HCT116 (cell line): ENCODE measurements around the gene SLCO2A1. TPM values are rescaled to one million over a fixed set of nuclear protein-coding genes. Genes with fewer than 3 reads are reported as not detected.

ENCODE experiments used
- ATAC-seq: fragments of 200-7000 bp; cut with Tn5 transposase; 2 replicates; pipeline ENCODE4 v1.9.1; 2020; ENCODE audit warnings: mild to moderate bottlenecking, moderate library complexity
- BruUV-seq: library from RNA; stranded (reverse); fragments of 400-500 nt; replicated peaks from 2 replicates; lab custom pipeline; 2021; lab: Mats Ljungman, UMichigan
- CTCF ChIA-PET: fragments of 300-600 bp; sonication (Branson Sonifier 250); formaldehyde crosslinking; loops from one replicate; lab custom pipeline; 2021; ENCODE audit warnings: antibody characterized with exemption; lab: Charles Lee
- POLR2A ChIA-PET: fragments of 300-600, 350-600 bp; sonication (Branson Sonifier 250); formaldehyde crosslinking; loops from one replicate; lab custom pipeline; 2021; ENCODE audit warnings: antibody characterized with exemption; lab: Charles Lee
- RAD21 ChIA-PET, 2 experiments: fragments of 300-600 bp; sonication (Branson Sonifier 250); formaldehyde crosslinking; loops; one replicate each; lab custom pipeline; 2023; ENCODE audit warnings: low total read pairs in 2 of 2; ENCODE audit not compliant: uncharacterized antibody in 2 of 2, unreplicated experiment in 2 of 2, low non-redundant PET in 1 of 2; lab: Charles Lee
- DNase-seq: peaks from one replicate; pipeline ENCODE4 v3.0.0-alpha.2; 2010; ENCODE audit warnings: low read depth, low spot score
- H2AFZ ChIP-seq: fragments of 200-600 bp; shearing (Covaris generic), sonication (generic); 2 replicates; pipeline ENCODE4 v1.6.1; 2017; ENCODE audit warnings: low read depth, mixed run types, mixed read lengths, antibody characterized with exemption, low read length; ENCODE audit not compliant: poor library complexity, severe bottlenecking
- H3K27ac ChIP-seq: 2 replicates; pipeline ENCODE4 v1.5.1; 2012; ENCODE audit warnings: low read depth, low read length
- H3K27me3 ChIP-seq: fragments of 200-600 bp; sonication (generic); 2 replicates; pipeline ENCODE4 v1.6.1; 2016; ENCODE audit warnings: mixed run types, low read length, mixed read lengths; ENCODE audit not compliant: insufficient read depth
- H3K36me3 ChIP-seq, 2 experiments: fragments of 200-500 bp in 1 of 2; fragments of 200-600 bp in 1 of 2; sonication (Bioruptor generic) in 1 of 2; sonication (generic) in 1 of 2; 2 replicates each; pipeline versions ENCODE4 v1.5.1 to v1.6.1; 2014 to 2016; ENCODE audit warnings: low read length in 2 of 2, inconsistent platforms in 1 of 2, mixed read lengths in 1 of 2, mixed run types in 1 of 2; ENCODE audit not compliant: insufficient read depth in 2 of 2, control insufficient read depth in 1 of 2
- H3K4me1 ChIP-seq, 2 experiments: fragments of 200-600 bp in 1 of 2; sonication (generic) in 1 of 2; 2 replicates each; pipeline versions ENCODE4 v1.5.1 to v1.6.1; 2012 to 2017; ENCODE audit warnings: low read length in 2 of 2, inconsistent platforms in 1 of 2, mild to moderate bottlenecking in 1 of 2, mixed read lengths in 1 of 2, mixed run types in 1 of 2, moderate library complexity in 1 of 2; ENCODE audit not compliant: insufficient read depth in 2 of 2, control insufficient read depth in 1 of 2
- H3K4me2 ChIP-seq: fragments of 200-600 bp; sonication (generic); 2 replicates; pipeline ENCODE4 v1.6.1; 2017; ENCODE audit warnings: mixed run types, low read length, mixed read lengths
- H3K4me3 ChIP-seq, 2 experiments: fragments of 200-600 bp in 1 of 2; sonication (generic) in 1 of 2; replicated peaks in 1 of 2; 2 replicates each; pipeline ENCODE4 v1.5.1; 2011 to 2016; ENCODE audit warnings: low read length in 2 of 2, control low read depth in 1 of 2, low read depth in 1 of 2, mild to moderate bottlenecking in 1 of 2, mixed read lengths in 1 of 2, mixed run types in 1 of 2
- H3K79me2 ChIP-seq: fragments of 200-600 bp; sonication (generic); 2 replicates; pipeline ENCODE4 v1.6.1; 2017; ENCODE audit warnings: mild to moderate bottlenecking, mixed run types, low read length, moderate library complexity, mixed read lengths; ENCODE audit not compliant: insufficient read depth
- H3K9ac ChIP-seq: fragments of 200-600 bp; sonication (generic); 2 replicates; pipeline ENCODE4 v1.6.1; 2016; ENCODE audit warnings: low read length, mixed read lengths
- H3K9me2 ChIP-seq: fragments of 200-600 bp; sonication (generic), shearing (Covaris generic); 2 replicates; pipeline ENCODE4 v1.6.1; 2017; ENCODE audit warnings: mixed run types, mild to moderate bottlenecking, moderate library complexity; ENCODE audit not compliant: insufficient read depth
- H3K9me3 ChIP-seq, 2 experiments: fragments of 200-500 bp in 1 of 2; fragments of 200-600 bp in 1 of 2; sonication (Bioruptor generic) in 1 of 2; sonication (generic) in 1 of 2; 2 replicates each; pipeline ENCODE4 v1.6.1; 2014 to 2017; ENCODE audit warnings: low read length in 2 of 2, mixed read lengths in 2 of 2, inconsistent platforms in 1 of 2, low read depth in 1 of 2, mild to moderate bottlenecking in 1 of 2, mixed run types in 1 of 2, moderate library complexity in 1 of 2; ENCODE audit not compliant: control insufficient read depth in 1 of 2, insufficient read depth in 1 of 2
- H4K20me1 ChIP-seq: fragments of 200-600 bp; sonication (generic), shearing (Covaris generic); 2 replicates; pipeline ENCODE4 v1.6.1; 2017; ENCODE audit warnings: mixed run types, mild to moderate bottlenecking, moderate library complexity; ENCODE audit not compliant: insufficient read depth
- CEBPB ChIP-seq: IDR thresholded peaks from 2 replicates; pipeline ENCODE4 v1.6.1; 2012; ENCODE audit warnings: low read depth
- SP1 ChIP-seq: IDR thresholded peaks from 2 replicates; pipeline ENCODE4 v1.6.1; 2012; ENCODE audit warnings: low read depth
- intact Hi-C: fragments of 100-400 bp; cut with micrococcal nuclease; formaldehyde crosslinking; loops from 2 replicates; pipeline ENCODE4 v1.10.0; 2022
- total RNA-seq: library from RNA; stranded (reverse); gene quantifications from one replicate; pipeline ENCODE4 v1.2.1, GENCODE V29; 2021; ENCODE audit not compliant: unreplicated experiment
- TF ChIP-seq, protein P1 (sequence below): IDR thresholded peaks from 2 replicates; pipeline ENCODE4 v1.6.1; 2012; ENCODE audit warnings: low read depth
- TF ChIP-seq, protein P2 (sequence below): IDR thresholded peaks from 2 replicates; pipeline ENCODE4 v1.6.1; 2011; ENCODE audit warnings: mild to moderate bottlenecking, low read length, moderate library complexity; ENCODE audit not compliant: insufficient replicate concordance; ENCODE audit errors: extremely low read depth

The SLCO2A1 gene
- total RNA-seq, 1 experiment from 2014 or later: 0.52 TPM

DNA sequence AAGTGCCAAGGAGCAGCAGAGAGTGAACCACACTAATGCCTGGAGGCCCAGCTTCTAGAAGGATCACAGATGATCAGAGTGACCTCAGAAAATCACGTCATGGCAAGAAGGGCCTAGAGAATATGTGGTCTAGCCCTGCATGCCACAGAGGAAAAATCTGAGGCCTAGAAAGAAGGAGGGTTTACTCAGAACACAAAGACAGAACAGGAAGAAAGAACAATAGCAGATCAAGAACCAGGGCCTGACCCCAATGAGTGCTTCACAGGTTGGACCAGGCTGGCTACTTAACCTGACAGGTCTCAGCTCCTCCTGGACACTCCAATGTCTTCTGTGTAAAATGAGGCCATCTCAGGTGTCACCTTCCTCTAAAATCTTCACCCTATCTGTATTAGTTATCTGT is 148.2 kb downstream of the SLCO2A1 start:
- no TSS peak for BruUV-seq
- DNase-seq: no peak
- POLR2A ChIA-PET: no interaction called here

More for the DNA sequence above, 148.2 kb downstream of the SLCO2A1 start:
- RAD21 ChIA-PET: no interaction called here
- intact Hi-C loops: no loop called here
- TF ChIP-seq CEBPB (no peak), SP1 (no peak)
- TF ChIP-seq, protein P1, sequence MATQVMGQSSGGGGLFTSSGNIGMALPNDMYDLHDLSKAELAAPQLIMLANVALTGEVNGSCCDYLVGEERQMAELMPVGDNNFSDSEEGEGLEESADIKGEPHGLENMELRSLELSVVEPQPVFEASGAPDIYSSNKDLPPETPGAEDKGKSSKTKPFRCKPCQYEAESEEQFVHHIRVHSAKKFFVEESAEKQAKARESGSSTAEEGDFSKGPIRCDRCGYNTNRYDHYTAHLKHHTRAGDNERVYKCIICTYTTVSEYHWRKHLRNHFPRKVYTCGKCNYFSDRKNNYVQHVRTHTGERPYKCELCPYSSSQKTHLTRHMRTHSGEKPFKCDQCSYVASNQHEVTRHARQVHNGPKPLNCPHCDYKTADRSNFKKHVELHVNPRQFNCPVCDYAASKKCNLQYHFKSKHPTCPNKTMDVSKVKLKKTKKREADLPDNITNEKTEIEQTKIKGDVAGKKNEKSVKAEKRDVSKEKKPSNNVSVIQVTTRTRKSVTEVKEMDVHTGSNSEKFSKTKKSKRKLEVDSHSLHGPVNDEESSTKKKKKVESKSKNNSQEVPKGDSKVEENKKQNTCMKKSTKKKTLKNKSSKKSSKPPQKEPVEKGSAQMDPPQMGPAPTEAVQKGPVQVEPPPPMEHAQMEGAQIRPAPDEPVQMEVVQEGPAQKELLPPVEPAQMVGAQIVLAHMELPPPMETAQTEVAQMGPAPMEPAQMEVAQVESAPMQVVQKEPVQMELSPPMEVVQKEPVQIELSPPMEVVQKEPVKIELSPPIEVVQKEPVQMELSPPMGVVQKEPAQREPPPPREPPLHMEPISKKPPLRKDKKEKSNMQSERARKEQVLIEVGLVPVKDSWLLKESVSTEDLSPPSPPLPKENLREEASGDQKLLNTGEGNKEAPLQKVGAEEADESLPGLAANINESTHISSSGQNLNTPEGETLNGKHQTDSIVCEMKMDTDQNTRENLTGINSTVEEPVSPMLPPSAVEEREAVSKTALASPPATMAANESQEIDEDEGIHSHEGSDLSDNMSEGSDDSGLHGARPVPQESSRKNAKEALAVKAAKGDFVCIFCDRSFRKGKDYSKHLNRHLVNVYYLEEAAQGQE: no peak
- TF ChIP-seq, protein P2, sequence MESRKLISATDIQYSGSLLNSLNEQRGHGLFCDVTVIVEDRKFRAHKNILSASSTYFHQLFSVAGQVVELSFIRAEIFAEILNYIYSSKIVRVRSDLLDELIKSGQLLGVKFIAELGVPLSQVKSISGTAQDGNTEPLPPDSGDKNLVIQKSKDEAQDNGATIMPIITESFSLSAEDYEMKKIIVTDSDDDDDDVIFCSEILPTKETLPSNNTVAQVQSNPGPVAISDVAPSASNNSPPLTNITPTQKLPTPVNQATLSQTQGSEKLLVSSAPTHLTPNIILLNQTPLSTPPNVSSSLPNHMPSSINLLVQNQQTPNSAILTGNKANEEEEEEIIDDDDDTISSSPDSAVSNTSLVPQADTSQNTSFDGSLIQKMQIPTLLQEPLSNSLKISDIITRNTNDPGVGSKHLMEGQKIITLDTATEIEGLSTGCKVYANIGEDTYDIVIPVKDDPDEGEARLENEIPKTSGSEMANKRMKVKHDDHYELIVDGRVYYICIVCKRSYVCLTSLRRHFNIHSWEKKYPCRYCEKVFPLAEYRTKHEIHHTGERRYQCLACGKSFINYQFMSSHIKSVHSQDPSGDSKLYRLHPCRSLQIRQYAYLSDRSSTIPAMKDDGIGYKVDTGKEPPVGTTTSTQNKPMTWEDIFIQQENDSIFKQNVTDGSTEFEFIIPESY: no peak
- Histone ChIP-seq H3K4me2 (no peak overlapping the region), H3K27me3 (no peaks in the 10 kb centered on the region), H3K9me3 (no peaks in the 10 kb centered on the region), H3K9me2 (no peaks in the 10 kb centered on the region), H3K79me2 (no peaks in the 10 kb centered on the region), H3K36me3 (no peaks in the 10 kb centered on the region), H2AFZ (no peak overlapping the region), H3K4me3 (no peak overlapping the region), H3K4me1 (peaks cover 0 to 9% of the 10 kb centered on the region in 2 experiments; a peak in 3 of 4 replicates), H3K27ac (no peak overlapping the region), H4K20me1 (no peaks in the 10 kb centered on the region), H3K9ac (no peak overlapping the region)
- ATAC-seq: no peak
- CTCF ChIA-PET: no interaction called here
